ENCODE data around the gene HIVEP1.

DNA sequence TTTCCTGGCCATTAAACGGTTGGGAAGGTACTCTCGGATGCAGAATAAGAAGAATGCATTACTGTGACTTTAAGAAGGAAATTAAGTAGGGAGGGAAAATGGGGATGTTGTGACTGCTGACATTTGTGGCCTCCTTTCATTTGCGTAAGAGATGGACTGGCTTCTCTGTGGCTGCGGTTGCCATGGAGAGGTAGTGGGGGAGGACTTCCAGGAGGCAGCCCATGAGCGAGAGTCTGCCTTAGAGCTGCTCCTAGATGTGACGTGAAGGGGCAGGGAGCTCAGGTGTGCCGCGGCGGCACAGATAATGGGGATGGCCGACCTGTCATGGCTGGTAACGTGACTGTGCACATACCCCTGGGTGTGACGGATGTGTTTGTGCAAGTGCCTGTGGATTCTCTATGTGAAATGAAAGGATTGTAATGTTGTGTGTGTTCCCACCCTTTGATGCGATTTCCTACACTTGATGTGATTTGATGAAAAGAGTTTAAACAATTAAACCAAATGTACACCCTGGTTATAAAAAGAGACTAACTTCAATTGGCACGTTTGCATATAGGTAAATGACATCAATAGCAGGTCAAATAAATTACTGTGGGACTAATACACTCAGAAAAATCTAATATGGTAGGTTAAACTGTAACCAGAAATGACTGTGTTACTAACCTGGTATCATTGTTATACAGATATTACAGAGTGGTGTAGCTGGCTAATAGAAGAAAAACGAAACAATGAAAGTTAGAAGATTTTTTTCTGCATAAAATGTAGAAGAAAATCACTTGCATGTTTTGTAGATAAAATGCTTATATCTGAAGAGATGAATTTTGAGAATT lies 48.9 kb downstream of the HIVEP1 start:
- TF ChIP-seq YY1 (IDR thresholded peaks at IDR 0.05; ENCODE audit: insufficient read depth, insufficient read length) (no peak), ZNF274 (IDR thresholded peaks at IDR 0.05; ENCODE audit: low read depth, low read length) (no peak), SUZ12 (IDR thresholded peaks at IDR 0.05; ENCODE audit: extremely low read depth, insufficient read depth, insufficient read length) (no peak)
